Measurements from ENCODE around the gene CLEC4M. TPM values are rescaled to one million over a fixed set of nuclear protein-coding genes. Genes with fewer than 3 reads are reported as not detected.

The CLEC4M gene
- total RNA-seq, 1 experiment from 2014 or later, result not detected

DNA sequence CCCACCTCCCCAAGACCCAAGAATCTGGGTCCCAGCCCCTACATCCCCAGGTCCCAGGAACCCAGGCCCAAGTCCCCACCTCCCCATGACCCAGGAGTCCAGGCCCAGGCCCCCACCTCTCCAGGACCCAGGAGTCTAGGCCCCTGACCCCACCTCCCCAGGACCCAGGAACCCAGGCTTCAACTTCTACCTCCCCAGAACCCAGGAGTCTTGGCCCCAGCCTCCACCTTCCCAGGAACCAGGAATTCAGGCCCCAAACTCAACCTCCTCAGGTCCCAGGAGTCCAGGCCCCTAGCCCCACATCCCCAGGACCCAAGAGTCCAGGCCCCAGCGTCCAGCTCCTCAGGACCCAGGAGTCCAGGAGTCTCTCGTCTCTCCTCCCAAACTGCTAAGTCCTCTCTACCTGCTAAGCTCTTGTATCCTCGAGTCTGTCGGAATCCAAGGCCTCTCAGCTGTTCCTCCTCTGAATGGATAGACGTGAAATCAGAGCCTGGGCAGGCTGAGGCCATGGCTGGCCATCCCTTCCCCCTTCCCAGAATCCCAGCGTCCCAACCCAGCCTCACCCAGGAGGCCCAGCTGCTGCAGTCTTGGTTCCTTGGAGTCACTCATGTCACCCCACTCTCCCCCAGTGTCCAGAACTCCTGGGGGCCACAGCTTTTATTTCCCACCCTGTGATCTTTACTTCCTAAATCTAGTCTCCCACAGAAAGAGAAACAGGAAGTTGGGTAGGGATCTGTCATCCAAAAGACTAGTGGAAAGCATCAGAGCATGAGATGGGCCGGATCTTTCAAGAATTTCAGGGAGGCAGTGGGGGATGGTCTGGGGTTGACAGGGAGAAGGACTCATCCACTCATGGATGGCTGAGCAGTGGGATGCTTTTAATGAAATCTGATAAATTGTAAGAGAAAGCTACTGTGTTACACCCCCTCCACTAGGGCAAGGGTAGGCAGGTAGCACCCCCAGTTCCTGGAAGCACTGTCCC, 15.8 kb upstream of the CLEC4M start, which contains the start of gene CD209:
CD209 (minus strand) TSS at position 632 of the 982 bp plus-strand sequence; CDS start at position 609, 23 bp downstream.
- no peak within 1 kb of the TSS for H3K18ac ChIP-seq (ENCODE audit: insufficient read length, low read depth, low read length)
- H3K4me1 ChIP-seq (ENCODE audit: insufficient read depth, low read length), result peaks cover 9% of the 10 kb centered on the region; the same call in 1 of the 2 replicates
- H4K8ac ChIP-seq (replicated peaks; ENCODE audit: insufficient read length, low read depth, low read length), result no peak within 1 kb of the TSS
- peaks cover 20% of the 10 kb centered on the region for H3K27me3 Mint-ChIP-seq (ENCODE audit: low read depth)
- no peak within 1 kb of the TSS for H3K9ac ChIP-seq (ENCODE audit: extremely low read depth, insufficient read length, low read length)
- H3K4me2 ChIP-seq (ENCODE audit: insufficient read depth, insufficient read length, low read length), result no peak within 1 kb of the TSS
- no peak within 1 kb of the TSS for H3K4me3 Mint-ChIP-seq
- peak within 1 kb of the TSS in 2 of 3 experiments; percentile 6 to 72; a peak in 3 of 7 replicates for H3K27ac Mint-ChIP-seq
- no peaks in the 10 kb centered on the region for H3K79me1 ChIP-seq (ENCODE audit: insufficient read depth, low read depth, low read length, poor library complexity, severe bottlenecking)
- H3K14ac ChIP-seq (ENCODE audit: insufficient read depth, low read length), result 0 out of 2 replicates have a peak within 1 kb of the TSS, but pooled peaks have one; percentile 17
- no peak within 1 kb of the TSS for H2BK15ac ChIP-seq (ENCODE audit: low read depth, low read length)
- no peak within 1 kb of the TSS for H2BK20ac ChIP-seq (ENCODE audit: low read depth, low read length, poor library complexity, severe bottlenecking)
- peaks cover 25 to 38% of the 10 kb centered on the region in 2 experiments for H3K4me1 Mint-ChIP-seq
- peaks cover 0 to 4% (median under 1%) of the 10 kb centered on the region in 3 experiments; a peak in 5 of 7 replicates for H3K36me3 Mint-ChIP-seq (ENCODE audit: insufficient read depth in 1 of 3, low read depth in 3 of 3)
- no peak within 1 kb of the TSS for H3K56ac ChIP-seq (ENCODE audit: insufficient read length, low read depth, low read length)
- H3K23me2 ChIP-seq (ENCODE audit: insufficient read length, low read depth, low read length, poor library complexity, severe bottlenecking), result no peaks in the 10 kb centered on the region
- H3K4ac ChIP-seq (ENCODE audit: low read depth, low read length), result no peak within 1 kb of the TSS
- H2BK5ac ChIP-seq (ENCODE audit: insufficient read length, low read length), result no peak within 1 kb of the TSS
- no peak within 1 kb of the TSS for H3K27ac ChIP-seq (ENCODE audit: insufficient read length, low read depth, low read length)
- no peaks in the 10 kb centered on the region for H3K9me3 ChIP-seq (ENCODE audit: control insufficient read depth, low read depth, low read length)
- H3T11ph ChIP-seq (ENCODE audit: low read length), result no peak within 1 kb of the TSS
- no peak within 1 kb of the TSS for H4K5ac ChIP-seq (ENCODE audit: insufficient read length, low read depth, low read length)
- TF ChIP-seq, protein P1, sequence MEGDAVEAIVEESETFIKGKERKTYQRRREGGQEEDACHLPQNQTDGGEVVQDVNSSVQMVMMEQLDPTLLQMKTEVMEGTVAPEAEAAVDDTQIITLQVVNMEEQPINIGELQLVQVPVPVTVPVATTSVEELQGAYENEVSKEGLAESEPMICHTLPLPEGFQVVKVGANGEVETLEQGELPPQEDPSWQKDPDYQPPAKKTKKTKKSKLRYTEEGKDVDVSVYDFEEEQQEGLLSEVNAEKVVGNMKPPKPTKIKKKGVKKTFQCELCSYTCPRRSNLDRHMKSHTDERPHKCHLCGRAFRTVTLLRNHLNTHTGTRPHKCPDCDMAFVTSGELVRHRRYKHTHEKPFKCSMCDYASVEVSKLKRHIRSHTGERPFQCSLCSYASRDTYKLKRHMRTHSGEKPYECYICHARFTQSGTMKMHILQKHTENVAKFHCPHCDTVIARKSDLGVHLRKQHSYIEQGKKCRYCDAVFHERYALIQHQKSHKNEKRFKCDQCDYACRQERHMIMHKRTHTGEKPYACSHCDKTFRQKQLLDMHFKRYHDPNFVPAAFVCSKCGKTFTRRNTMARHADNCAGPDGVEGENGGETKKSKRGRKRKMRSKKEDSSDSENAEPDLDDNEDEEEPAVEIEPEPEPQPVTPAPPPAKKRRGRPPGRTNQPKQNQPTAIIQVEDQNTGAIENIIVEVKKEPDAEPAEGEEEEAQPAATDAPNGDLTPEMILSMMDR (conservative IDR thresholded peaks at IDR 0.05), result no peak
- H4K91ac ChIP-seq (ENCODE audit: insufficient read length, low read depth, low read length), result peak within 1 kb of the TSS; percentile 46
- no peak within 1 kb of the TSS for H2BK12ac ChIP-seq (ENCODE audit: insufficient read length, low read depth, low read length)
- H3K79me2 ChIP-seq (ENCODE audit: insufficient read depth, low read length), result no peaks in the 10 kb centered on the region
- H2AFZ ChIP-seq (ENCODE audit: low read length), result no peak within 1 kb of the TSS
- no peak within 1 kb of the TSS for H3K23ac ChIP-seq (ENCODE audit: insufficient read length, low read depth, low read length)
- H3K27me3 ChIP-seq (ENCODE audit: insufficient read depth, low read length), result no peaks in the 10 kb centered on the region
- H2AK5ac ChIP-seq (ENCODE audit: insufficient read length, low read length), result no peak within 1 kb of the TSS
- no peaks in the 10 kb centered on the region for H4K20me1 ChIP-seq (ENCODE audit: control insufficient read depth, insufficient read depth, insufficient read length)
- no peak within 1 kb of the TSS for H2BK120ac ChIP-seq (ENCODE audit: low read depth, low read length, poor library complexity, severe bottlenecking)
- H3K9me3 Mint-ChIP-seq, result peaks cover 5 to 7% of the 10 kb centered on the region in 2 experiments; a peak in 4 of 5 replicates
- DNase-seq, result no peak
- WGBS (ENCODE audit: extremely low coverage, insufficient read length, low lambda C conversion rate), result no CpG with 5 or more reads among the region's 7 CpGs

Data from H9 (cell line).